Measurements from ENCODE around the gene NIPAL3. TPM values are rescaled to one million over a fixed set of nuclear protein-coding genes. Genes with fewer than 3 reads are reported as not detected.

Gene NIPAL3
- total RNA-seq, 1 donor from 2014 or later, result 29.3 TPM

DNA sequence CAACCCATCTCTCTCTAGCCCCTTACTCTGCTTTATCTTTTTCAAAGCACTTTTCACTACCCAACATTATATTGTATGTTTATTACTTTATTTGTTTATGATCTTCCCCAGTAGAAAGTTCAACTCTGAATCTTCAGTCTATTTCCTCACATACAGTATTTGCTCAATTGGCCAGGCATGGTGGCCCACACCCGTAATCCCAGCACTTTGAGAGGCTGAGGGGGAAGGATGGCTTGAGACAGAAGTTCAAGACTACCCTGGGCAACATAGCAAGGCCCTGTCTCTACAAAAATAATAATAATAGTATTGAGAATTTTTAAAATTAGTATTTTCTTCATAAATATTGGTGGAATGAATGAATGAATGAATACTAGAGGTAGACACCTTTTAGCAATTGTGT lies 3.2 kb upstream of the NIPAL3 start:
- peaks cover 5% of the 10 kb centered on the region for H3K9me3 Mint-ChIP-seq (ENCODE audit: low read depth)
- H3K27ac Mint-ChIP-seq (ENCODE audit: unreplicated experiment), result peak overlapping the region; percentile 88
- TF ChIP-seq, protein P1, sequence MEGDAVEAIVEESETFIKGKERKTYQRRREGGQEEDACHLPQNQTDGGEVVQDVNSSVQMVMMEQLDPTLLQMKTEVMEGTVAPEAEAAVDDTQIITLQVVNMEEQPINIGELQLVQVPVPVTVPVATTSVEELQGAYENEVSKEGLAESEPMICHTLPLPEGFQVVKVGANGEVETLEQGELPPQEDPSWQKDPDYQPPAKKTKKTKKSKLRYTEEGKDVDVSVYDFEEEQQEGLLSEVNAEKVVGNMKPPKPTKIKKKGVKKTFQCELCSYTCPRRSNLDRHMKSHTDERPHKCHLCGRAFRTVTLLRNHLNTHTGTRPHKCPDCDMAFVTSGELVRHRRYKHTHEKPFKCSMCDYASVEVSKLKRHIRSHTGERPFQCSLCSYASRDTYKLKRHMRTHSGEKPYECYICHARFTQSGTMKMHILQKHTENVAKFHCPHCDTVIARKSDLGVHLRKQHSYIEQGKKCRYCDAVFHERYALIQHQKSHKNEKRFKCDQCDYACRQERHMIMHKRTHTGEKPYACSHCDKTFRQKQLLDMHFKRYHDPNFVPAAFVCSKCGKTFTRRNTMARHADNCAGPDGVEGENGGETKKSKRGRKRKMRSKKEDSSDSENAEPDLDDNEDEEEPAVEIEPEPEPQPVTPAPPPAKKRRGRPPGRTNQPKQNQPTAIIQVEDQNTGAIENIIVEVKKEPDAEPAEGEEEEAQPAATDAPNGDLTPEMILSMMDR (IDR thresholded peaks at IDR 0.05), result no peak
- no peaks in the 10 kb centered on the region for H3K36me3 Mint-ChIP-seq (ENCODE audit: low read depth)
- no peak for DNase-seq (ENCODE audit: low spot score)
- H3K27me3 Mint-ChIP-seq (ENCODE audit: low read depth), result no peaks in the 10 kb centered on the region
- H3K4me3 Mint-ChIP-seq (ENCODE audit: unreplicated experiment), result no peak overlapping the region
- peaks cover 54% of the 10 kb centered on the region for H3K4me1 Mint-ChIP-seq (ENCODE audit: low read depth)

DNA sequence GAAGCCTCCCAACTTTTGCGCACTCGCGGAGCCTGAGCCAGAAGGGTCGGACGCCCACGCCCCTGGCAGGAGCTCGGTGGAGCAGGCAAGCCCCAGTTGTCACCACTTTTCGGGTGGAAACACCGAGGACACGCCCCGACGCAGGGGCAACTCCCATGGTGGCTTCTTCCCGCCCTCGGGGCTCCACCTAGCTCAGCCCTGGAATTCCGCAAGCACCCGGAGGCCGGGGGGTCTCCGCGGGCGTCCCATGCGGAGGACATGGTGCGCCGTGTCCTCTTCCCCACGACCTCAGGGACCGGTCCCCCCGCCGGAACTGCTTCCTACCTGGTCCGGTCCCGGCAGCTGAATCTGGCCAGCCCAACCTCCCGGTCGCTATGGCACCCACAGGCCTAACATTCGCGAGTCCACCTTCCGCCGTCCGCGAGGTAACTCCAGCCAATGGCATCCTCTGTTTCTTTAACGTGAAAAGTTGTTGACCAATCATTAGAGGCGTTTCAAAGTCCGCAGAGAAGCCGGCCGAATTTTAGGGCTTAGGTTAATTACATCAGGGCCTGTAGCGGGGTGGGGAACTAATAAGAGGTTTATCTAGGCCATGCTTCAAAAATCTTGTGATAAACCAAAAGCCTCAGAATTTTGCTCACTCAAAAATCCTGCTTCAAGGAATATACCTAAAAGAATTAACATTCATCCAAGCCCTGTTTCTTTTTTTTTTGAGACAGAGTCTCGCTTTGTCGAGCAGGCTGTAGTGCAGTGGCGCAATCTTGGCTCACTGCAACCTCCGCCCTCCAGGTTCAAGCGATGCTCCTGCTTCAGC lies 2.0 kb upstream of the NIPAL3 start, which contains the start of gene STPG1:
Gene STPG1, minus strand, starts transcription at position 433 of the 814 bp plus-strand sequence. CDS start 12,394 bp downstream, outside the sequence.
- TF ChIP-seq, protein P1 (IDR thresholded peaks at IDR 0.05), result no peak
- H3K9me3 Mint-ChIP-seq (ENCODE audit: low read depth), result no peaks in the 10 kb centered on the region
- H3K27ac Mint-ChIP-seq (ENCODE audit: unreplicated experiment), result peak within 1 kb of the TSS; percentile 80
- H3K36me3 Mint-ChIP-seq (ENCODE audit: low read depth), result no peaks in the 10 kb centered on the region
- no peak for DNase-seq (ENCODE audit: low spot score)
- peak within 1 kb of the TSS; percentile 82 for H3K4me3 Mint-ChIP-seq (ENCODE audit: unreplicated experiment)
- H3K4me1 Mint-ChIP-seq (ENCODE audit: low read depth), result peaks cover 58% of the 10 kb centered on the region
- H3K27me3 Mint-ChIP-seq (ENCODE audit: low read depth), result no peaks in the 10 kb centered on the region

DNA sequence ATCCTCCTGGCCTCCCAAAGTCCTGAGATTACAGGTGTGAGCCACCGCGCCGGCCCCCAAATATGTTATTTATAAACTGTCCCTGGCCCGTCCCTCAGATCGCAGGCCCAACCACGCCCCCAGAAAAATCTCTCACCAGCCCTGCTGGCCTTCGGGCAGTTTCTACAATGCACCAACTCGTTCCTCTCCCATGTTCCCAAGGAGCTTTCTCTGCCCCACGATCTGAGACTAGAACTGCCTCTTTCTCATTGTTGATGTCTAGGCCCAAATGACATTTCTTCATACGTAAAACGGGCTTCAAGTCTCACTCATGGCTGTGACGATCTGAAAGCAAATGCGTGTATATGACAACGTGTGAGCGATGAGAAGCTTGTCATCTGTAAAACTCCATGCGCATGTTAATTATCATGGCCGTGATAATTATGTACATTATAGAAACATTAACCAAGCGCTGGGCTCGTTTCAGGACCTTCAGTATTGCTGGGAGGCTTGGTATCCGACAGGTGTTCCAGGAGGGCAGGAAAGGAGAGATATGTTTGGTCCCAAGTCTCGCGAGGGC lies 748 bp upstream of the NIPAL3 start:
- TF ChIP-seq, protein P1 (IDR thresholded peaks at IDR 0.05), result no peak
- no peaks in the 10 kb centered on the region for H3K27me3 Mint-ChIP-seq (ENCODE audit: low read depth)
- peaks cover 2% of the 10 kb centered on the region for H3K36me3 Mint-ChIP-seq (ENCODE audit: low read depth)
- no peak for DNase-seq (ENCODE audit: low spot score)
- H3K4me3 Mint-ChIP-seq (ENCODE audit: unreplicated experiment), result peak overlapping the region; percentile 95
- no peaks in the 10 kb centered on the region for H3K9me3 Mint-ChIP-seq (ENCODE audit: low read depth)
- no peak overlapping the region for H3K27ac Mint-ChIP-seq (ENCODE audit: unreplicated experiment)
- H3K4me1 Mint-ChIP-seq (ENCODE audit: low read depth), result peaks cover 59% of the 10 kb centered on the region

DNA sequence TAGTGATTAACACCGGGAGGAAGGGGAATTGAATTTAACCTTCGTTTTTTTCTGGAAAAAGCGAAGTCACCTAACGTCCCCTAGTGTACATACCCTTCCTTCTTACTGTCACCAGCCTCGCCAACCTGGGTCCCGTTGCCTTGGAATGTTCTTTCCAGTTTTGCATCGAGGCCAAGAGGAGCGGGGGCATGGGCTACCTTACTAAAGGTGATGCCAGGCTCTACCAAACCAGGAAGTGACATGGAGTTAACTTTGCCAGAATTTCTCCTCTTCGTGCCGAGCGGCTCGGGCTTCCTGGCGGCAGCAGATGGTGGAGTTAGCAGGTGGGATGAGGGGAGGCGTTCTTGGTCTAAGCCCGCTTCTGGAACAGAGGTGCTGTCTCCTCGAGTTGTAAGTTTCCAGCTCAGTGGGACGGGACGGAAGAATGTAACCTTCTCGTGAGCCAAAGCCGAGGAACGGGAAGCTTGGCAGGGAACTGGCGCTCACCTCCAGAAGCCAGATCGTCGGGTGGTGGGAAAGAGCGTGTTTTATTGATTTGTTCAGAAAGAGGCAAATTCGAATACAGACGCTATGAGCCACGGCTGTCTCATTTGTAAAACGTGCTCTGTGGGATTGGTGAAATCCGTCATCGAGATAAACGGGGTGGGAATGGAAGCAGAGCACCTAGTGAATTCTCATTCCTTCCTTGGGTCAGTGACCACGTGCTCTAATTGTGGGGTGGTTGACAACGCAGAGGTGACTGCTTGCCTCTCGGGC lies 486 bp downstream of the NIPAL3 start:
- H3K27ac Mint-ChIP-seq (ENCODE audit: unreplicated experiment), result peak overlapping the region; percentile 88
- TF ChIP-seq, protein P1 (IDR thresholded peaks at IDR 0.05), result no peak
- peaks cover 5% of the 10 kb centered on the region for H3K36me3 Mint-ChIP-seq (ENCODE audit: low read depth)
- no peaks in the 10 kb centered on the region for H3K9me3 Mint-ChIP-seq (ENCODE audit: low read depth)
- no peak for DNase-seq (ENCODE audit: low spot score)
- peaks cover 58% of the 10 kb centered on the region for H3K4me1 Mint-ChIP-seq (ENCODE audit: low read depth)
- H3K27me3 Mint-ChIP-seq (ENCODE audit: low read depth), result no peaks in the 10 kb centered on the region
- peak overlapping the region; percentile 95 for H3K4me3 Mint-ChIP-seq (ENCODE audit: unreplicated experiment)

Data from chondrocyte (in vitro differentiated cells).